GM19193 (cell line): ENCODE results near the gene BCAR3.

Source experiments
- POLR2A ChIP-seq: IDR thresholded peaks from 4 replicates; pipeline ENCODE4 v1.6.1; 2011; ENCODE audit not compliant: insufficient read depth, insufficient read length; ENCODE audit errors: extremely low read depth

Gene BCAR3

GRCh38 chr1:93594603-93594880 is 87.1 kb downstream of the BCAR3 start:
- no peak for TF ChIP-seq POLR2A

GRCh38 chr1:93593854-93594602 is 87.6 kb downstream of the BCAR3 start:
- TF ChIP-seq POLR2A, result no peak

GRCh38 chr1:93592551-93592949 is 89.1 kb downstream of the BCAR3 start:
- no peak for TF ChIP-seq POLR2A

GRCh38 chr1:93591676-93592550 is 89.7 kb downstream of the BCAR3 start:
- TF ChIP-seq POLR2A, result no peak

- no peak for TF ChIP-seq POLR2A
These were observed 92.7 kb downstream of the BCAR3 start for GRCh38 chr1:93588955-93589354.

GRCh38 chr1:93588206-93588605 is 93.4 kb downstream of the BCAR3 start:
- TF ChIP-seq POLR2A, result no peak

- no peak for TF ChIP-seq POLR2A
These were observed 94.3 kb downstream of the BCAR3 start for GRCh38 chr1:93587354-93587753.

GRCh38 chr1:93585059-93585966 is 96.3 kb downstream of the BCAR3 start:
- no peak for TF ChIP-seq POLR2A

- TF ChIP-seq POLR2A, result no peak
These were observed 97.2 kb downstream of the BCAR3 start for GRCh38 chr1:93584261-93585003.

GRCh38 chr1:93581917-93582850 is 99.5 kb downstream of the BCAR3 start:
- no peak for TF ChIP-seq POLR2A

- TF ChIP-seq POLR2A, result no peak
These were observed 101.7 kb downstream of the BCAR3 start for GRCh38 chr1:93579891-93580290.

- no peak for TF ChIP-seq POLR2A
These were observed 102.5 kb downstream of the BCAR3 start for GRCh38 chr1:93578911-93579825.

- no peak for TF ChIP-seq POLR2A
These were observed 103.2 kb downstream of the BCAR3 start for GRCh38 chr1:93578433-93578830.
